Skeletal muscle cell (primary cell): ENCODE results near the gene WHRN.

Source experiments
- DNase-seq: peaks from one replicate; pipeline ENCODE4 v3.0.0-alpha.2; 2010; ENCODE audit warnings: low read depth
- H3K4me3 ChIP-seq: 2 replicates; pipeline ENCODE4 v1.5.1; 2011; ENCODE audit warnings: low read depth, mild to moderate bottlenecking, control low read depth, low read length, moderate library complexity

Gene WHRN

GRCh38 chr9:114359801-114360200, 145.5 kb downstream of the WHRN start:
- DNase-seq = no peak
- no peak overlapping the region for H3K4me3 ChIP-seq

DNA sequence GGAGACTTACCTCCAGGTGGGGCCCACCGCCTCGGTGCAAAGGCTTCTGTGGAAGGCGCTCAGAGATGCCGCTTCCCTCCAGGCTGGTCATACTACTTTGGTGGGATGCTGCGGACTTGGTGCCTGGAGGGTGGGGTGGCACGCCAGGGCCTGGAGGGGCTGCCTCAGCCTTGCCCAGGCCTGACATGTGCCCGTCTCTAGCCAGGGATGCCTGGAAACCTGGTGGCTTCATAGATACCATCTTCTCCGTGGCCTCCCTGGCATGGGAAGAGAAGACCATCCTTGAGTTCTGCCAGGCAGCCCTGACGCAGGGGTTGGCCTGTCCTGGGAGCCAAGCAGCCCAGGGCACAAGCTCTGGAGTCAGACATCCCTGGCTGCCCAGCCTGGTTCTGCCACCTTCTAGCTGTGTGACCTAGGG, 147.4 kb downstream of the WHRN start:
- DNase-seq = no peak
- no peak overlapping the region for H3K4me3 ChIP-seq

DNA sequence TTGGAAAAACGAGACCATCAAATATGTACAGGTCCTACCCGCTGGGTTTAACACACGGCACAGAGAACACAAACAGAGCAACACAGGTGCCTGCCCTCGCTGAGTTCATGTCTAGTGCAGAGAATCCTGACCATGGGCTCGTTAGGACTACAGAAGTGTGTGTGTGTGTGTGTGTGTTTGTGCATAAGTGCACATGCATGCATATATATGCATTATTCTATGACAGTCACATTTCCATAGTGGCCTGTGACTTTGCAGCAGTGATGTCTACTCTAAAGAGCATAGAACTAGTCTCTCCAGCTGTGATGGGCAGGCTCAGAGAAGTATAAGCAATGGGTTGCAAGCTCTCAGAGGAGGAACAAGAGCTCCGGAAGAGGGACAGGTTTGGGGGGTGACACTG, 147.9 kb downstream of the WHRN start:
- no peak overlapping the region for H3K4me3 ChIP-seq
- DNase-seq = no peak

- DNase-seq = no peak
- H3K4me3 ChIP-seq = no peak overlapping the region
Measured at GRCh38 chr9:114356792-114357191, 148.5 kb downstream of the WHRN start.

- no peak for DNase-seq
- no peak overlapping the region for H3K4me3 ChIP-seq
Measured at GRCh38 chr9:114355821-114356220, 149.5 kb downstream of the WHRN start.
